ENCODE data around the gene PTPN11. TPM values are rescaled to one million over a fixed set of nuclear protein-coding genes. Genes with fewer than 3 reads are reported as not detected.

Gene PTPN11
- total and polyA plus RNA-seq, 7 experiments from 2014 or later: 43.5 to 94.7 (median 47.3) TPM

GRCh38 chr12:112466011-112466422 is 47.3 kb downstream of the PTPN11 start:
- Histone ChIP-seq H3K9me3 (ENCODE audit: control insufficient read depth in 2 of 3, low read length in 3 of 3) (no peaks in the 10 kb centered on the region), H3K27ac (ENCODE audit: low read depth, low read length) (no peak overlapping the region), H3K27me3 (ENCODE audit: control insufficient read depth in 2 of 2, insufficient read depth in 2 of 2, low read length in 2 of 2) (no peaks in the 10 kb centered on the region), H3K36me3 (ENCODE audit: control insufficient read depth in 2 of 3, insufficient read depth in 3 of 3, low read length in 3 of 3) (peaks cover 0 to 3% (median 0%) of the 10 kb centered on the region in 3 experiments), H3K4me1 (ENCODE audit: control insufficient read depth in 2 of 2, insufficient read depth in 2 of 2, low read length in 2 of 2) (no peaks in the 10 kb centered on the region), H3K4me3 (ENCODE audit: low read length) (no peak overlapping the region)
- intact Hi-C loops (cut with micrococcal nuclease): no loop called here
- H3K4me3 Mint-ChIP-seq: no peak overlapping the region
- H3K27me3 Mint-ChIP-seq: no peaks in the 10 kb centered on the region
- ChIA-PET POLR2A (no interaction called here), CTCF (no interaction called here)
- DNase-seq: no peak
- H3K36me3 Mint-ChIP-seq: peaks cover 9 to 44% (median 14%) of the 10 kb centered on the region in 5 donors
- H3K9me3 Mint-ChIP-seq: no peaks in the 10 kb centered on the region
- H3K4me1 Mint-ChIP-seq: peaks cover 0 to 16% (median 9%) of the 10 kb centered on the region in 7 donors
- H3K27ac Mint-ChIP-seq: peak overlapping the region in 3 of 9 donors; percentile 1 to 44 (median 13)
- no peak for ATAC-seq

GRCh38 chr12:112466835-112467234 is 48.1 kb downstream of the PTPN11 start:
- Mint-ChIP-seq H3K36me3 (peaks cover 8 to 42% (median 15%) of the 10 kb centered on the region in 5 donors), H3K27ac (peak overlapping the region in 1 of 9 donors; percentile 12), H3K4me1 (peaks cover 0 to 14% (median 8%) of the 10 kb centered on the region in 7 donors), H3K4me3 (no peak overlapping the region), H3K27me3 (no peaks in the 10 kb centered on the region), H3K9me3 (no peaks in the 10 kb centered on the region)
- intact Hi-C loops (cut with micrococcal nuclease): no loop called here
- Histone ChIP-seq H3K27ac (ENCODE audit: low read depth, low read length) (no peak overlapping the region), H3K4me3 (ENCODE audit: low read length) (no peak overlapping the region), H3K27me3 (ENCODE audit: control insufficient read depth in 2 of 2, insufficient read depth in 2 of 2, low read length in 2 of 2) (no peaks in the 10 kb centered on the region), H3K36me3 (ENCODE audit: control insufficient read depth in 2 of 3, insufficient read depth in 3 of 3, low read length in 3 of 3) (peaks cover 0 to 3% (median 0%) of the 10 kb centered on the region in 3 experiments), H3K9me3 (ENCODE audit: control insufficient read depth in 2 of 3, low read length in 3 of 3) (no peaks in the 10 kb centered on the region), H3K4me1 (ENCODE audit: control insufficient read depth in 2 of 2, insufficient read depth in 2 of 2, low read length in 2 of 2) (no peaks in the 10 kb centered on the region)
- ChIA-PET POLR2A (no interaction called here), CTCF (no interaction called here)
- ATAC-seq: no peak
- no peak for DNase-seq

GRCh38 chr12:112468046-112468445 is 49.3 kb downstream of the PTPN11 start:
- ATAC-seq (no peak), DNase-seq (no peak)
- H3K4me1 Mint-ChIP-seq: peaks cover 0 to 14% (median 8%) of the 10 kb centered on the region in 7 donors
- H3K4me3 Mint-ChIP-seq: no peak overlapping the region
- H3K9me3 Mint-ChIP-seq: no peaks in the 10 kb centered on the region
- H3K36me3 ChIP-seq (ENCODE audit: control insufficient read depth in 2 of 3, insufficient read depth in 3 of 3, low read length in 3 of 3): peaks cover 0 to 12% (median 0%) of the 10 kb centered on the region in 3 experiments
- intact Hi-C loops (cut with micrococcal nuclease): no loop called here
- no peaks in the 10 kb centered on the region for H3K9me3 ChIP-seq (ENCODE audit: control insufficient read depth in 2 of 3, low read length in 3 of 3)
- H3K27ac ChIP-seq (ENCODE audit: low read depth, low read length): no peak overlapping the region
- no peaks in the 10 kb centered on the region for H3K27me3 Mint-ChIP-seq
- H3K4me1 ChIP-seq (ENCODE audit: control insufficient read depth in 2 of 2, insufficient read depth in 2 of 2, low read length in 2 of 2): no peaks in the 10 kb centered on the region
- H3K4me3 ChIP-seq (ENCODE audit: low read length): no peak overlapping the region
- H3K36me3 Mint-ChIP-seq: peaks cover 9 to 49% (median 18%) of the 10 kb centered on the region in 5 donors
- ChIA-PET CTCF (no interaction called here), POLR2A (no interaction called here)
- H3K27me3 ChIP-seq (ENCODE audit: control insufficient read depth in 2 of 2, insufficient read depth in 2 of 2, low read length in 2 of 2): no peaks in the 10 kb centered on the region
- H3K27ac Mint-ChIP-seq: peak overlapping the region in 2 of 9 donors; percentile 15 to 25

- Histone ChIP-seq H3K9me3 (ENCODE audit: control insufficient read depth in 2 of 3, low read length in 3 of 3) (no peaks in the 10 kb centered on the region), H3K27me3 (ENCODE audit: control insufficient read depth in 2 of 2, insufficient read depth in 2 of 2, low read length in 2 of 2) (no peaks in the 10 kb centered on the region), H3K4me1 (ENCODE audit: control insufficient read depth in 2 of 2, insufficient read depth in 2 of 2, low read length in 2 of 2) (no peaks in the 10 kb centered on the region), H3K36me3 (ENCODE audit: control insufficient read depth in 2 of 3, insufficient read depth in 3 of 3, low read length in 3 of 3) (peaks cover 0 to 59% (median 0%) of the 10 kb centered on the region in 3 experiments), H3K4me3 (ENCODE audit: low read length) (no peak overlapping the region), H3K27ac (ENCODE audit: low read depth, low read length) (no peak overlapping the region)
- intact Hi-C loops (cut with micrococcal nuclease): no loop called here
- Mint-ChIP-seq H3K9me3 (no peaks in the 10 kb centered on the region), H3K4me1 (peaks cover 0 to 7% (median 5%) of the 10 kb centered on the region in 7 donors), H3K4me3 (no peak overlapping the region), H3K36me3 (peaks cover 4 to 52% (median 30%) of the 10 kb centered on the region in 5 donors), H3K27ac (peak overlapping the region in 1 of 9 donors; percentile 49), H3K27me3 (no peaks in the 10 kb centered on the region)
- ATAC-seq: no peak
- ChIA-PET POLR2A (no interaction called here), CTCF (no interaction called here)
- DNase-seq: no peak
These were observed 54.3 kb downstream of the PTPN11 start for GRCh38 chr12:112473056-112473455.

GRCh38 chr12:112479413-112479812 is 60.7 kb downstream of the PTPN11 start:
- ChIA-PET CTCF (no interaction called here), POLR2A (no interaction called here)
- Histone ChIP-seq H3K9me3 (ENCODE audit: control insufficient read depth in 2 of 3, low read length in 3 of 3) (no peaks in the 10 kb centered on the region), H3K27ac (ENCODE audit: low read depth, low read length) (no peak overlapping the region), H3K4me1 (ENCODE audit: control insufficient read depth in 2 of 2, insufficient read depth in 2 of 2, low read length in 2 of 2) (no peaks in the 10 kb centered on the region), H3K27me3 (ENCODE audit: control insufficient read depth in 2 of 2, insufficient read depth in 2 of 2, low read length in 2 of 2) (no peaks in the 10 kb centered on the region), H3K36me3 (ENCODE audit: control insufficient read depth in 2 of 3, insufficient read depth in 3 of 3, low read length in 3 of 3) (peaks cover 15 to 97% (median 26%) of the 10 kb centered on the region in 3 experiments), H3K4me3 (ENCODE audit: low read length) (no peak overlapping the region)
- ATAC-seq (no peak), DNase-seq (no peak)
- intact Hi-C loops (cut with micrococcal nuclease): no loop called here
- H3K4me1 Mint-ChIP-seq: peaks cover 0 to 9% (median 0%) of the 10 kb centered on the region in 7 donors
- H3K9me3 Mint-ChIP-seq: peaks cover 0 to 3% (median 0%) of the 10 kb centered on the region in 11 donors
- no peak overlapping the region for H3K4me3 Mint-ChIP-seq
- peaks cover 31 to 86% (median 71%) of the 10 kb centered on the region in 5 donors for H3K36me3 Mint-ChIP-seq
- H3K27ac Mint-ChIP-seq: no peak overlapping the region
- H3K27me3 Mint-ChIP-seq: no peaks in the 10 kb centered on the region

GRCh38 chr12:112480931-112481330 is 62.2 kb downstream of the PTPN11 start:
- intact Hi-C loops (cut with micrococcal nuclease): no loop called here
- no peak overlapping the region for H3K27ac Mint-ChIP-seq
- Histone ChIP-seq H3K36me3 (ENCODE audit: control insufficient read depth in 2 of 3, insufficient read depth in 3 of 3, low read length in 3 of 3) (peaks cover 15 to 94% (median 26%) of the 10 kb centered on the region in 3 experiments), H3K27me3 (ENCODE audit: control insufficient read depth in 2 of 2, insufficient read depth in 2 of 2, low read length in 2 of 2) (no peaks in the 10 kb centered on the region), H3K4me1 (ENCODE audit: control insufficient read depth in 2 of 2, insufficient read depth in 2 of 2, low read length in 2 of 2) (no peaks in the 10 kb centered on the region), H3K27ac (ENCODE audit: low read depth, low read length) (no peak overlapping the region), H3K4me3 (ENCODE audit: low read length) (no peak overlapping the region), H3K9me3 (ENCODE audit: control insufficient read depth in 2 of 3, low read length in 3 of 3) (no peaks in the 10 kb centered on the region)
- peaks cover 0 to 11% (median 0%) of the 10 kb centered on the region in 7 donors for H3K4me1 Mint-ChIP-seq
- H3K36me3 Mint-ChIP-seq: peaks cover 33 to 84% (median 65%) of the 10 kb centered on the region in 5 donors
- ChIA-PET CTCF (no interaction called here), POLR2A (no interaction called here)
- DNase-seq (no peak), ATAC-seq (no peak)
- H3K4me3 Mint-ChIP-seq: no peak overlapping the region
- H3K27me3 Mint-ChIP-seq: no peaks in the 10 kb centered on the region
- peaks cover 0 to 3% (median 0%) of the 10 kb centered on the region in 11 donors for H3K9me3 Mint-ChIP-seq

- H3K36me3 Mint-ChIP-seq: peaks cover 33 to 88% (median 64%) of the 10 kb centered on the region in 5 donors
- intact Hi-C loops (cut with micrococcal nuclease): no loop called here
- no peaks in the 10 kb centered on the region for H3K27me3 Mint-ChIP-seq
- peaks cover 15 to 91% (median 32%) of the 10 kb centered on the region in 3 experiments for H3K36me3 ChIP-seq (ENCODE audit: control insufficient read depth in 2 of 3, insufficient read depth in 3 of 3, low read length in 3 of 3)
- CTCF ChIA-PET: no interaction called here
- no peaks in the 10 kb centered on the region for H3K4me1 ChIP-seq (ENCODE audit: control insufficient read depth in 2 of 2, insufficient read depth in 2 of 2, low read length in 2 of 2)
- peaks cover 0 to 11% (median 0%) of the 10 kb centered on the region in 7 donors for H3K4me1 Mint-ChIP-seq
- H3K27me3 ChIP-seq (ENCODE audit: control insufficient read depth in 2 of 2, insufficient read depth in 2 of 2, low read length in 2 of 2): no peaks in the 10 kb centered on the region
- POLR2A ChIA-PET: no interaction called here
- H3K9me3 Mint-ChIP-seq: peaks cover 0 to 3% (median 0%) of the 10 kb centered on the region in 11 donors
- H3K27ac ChIP-seq (ENCODE audit: low read depth, low read length): no peak overlapping the region
- H3K4me3 ChIP-seq (ENCODE audit: low read length): no peak overlapping the region
- H3K27ac Mint-ChIP-seq: peak overlapping the region in 2 of 9 donors; percentile 31 to 46
- ATAC-seq (no peak), DNase-seq (no peak)
- no peaks in the 10 kb centered on the region for H3K9me3 ChIP-seq (ENCODE audit: control insufficient read depth in 2 of 3, low read length in 3 of 3)
- no peak overlapping the region for H3K4me3 Mint-ChIP-seq
These were observed 64.0 kb downstream of the PTPN11 start for GRCh38 chr12:112482733-112483132.
